ENCODE data around the gene MOV10L1. TPM values are rescaled to one million over a fixed set of nuclear protein-coding genes. Genes with fewer than 3 reads are reported as not detected.
A peak's percentile ranks its signal among the peaks of the same experiment; 100 is the strongest.

The MOV10L1 gene
- total and polyA plus RNA-seq, 2 experiments from 2014 or later: 0.73 to 1.8 TPM

DNA sequence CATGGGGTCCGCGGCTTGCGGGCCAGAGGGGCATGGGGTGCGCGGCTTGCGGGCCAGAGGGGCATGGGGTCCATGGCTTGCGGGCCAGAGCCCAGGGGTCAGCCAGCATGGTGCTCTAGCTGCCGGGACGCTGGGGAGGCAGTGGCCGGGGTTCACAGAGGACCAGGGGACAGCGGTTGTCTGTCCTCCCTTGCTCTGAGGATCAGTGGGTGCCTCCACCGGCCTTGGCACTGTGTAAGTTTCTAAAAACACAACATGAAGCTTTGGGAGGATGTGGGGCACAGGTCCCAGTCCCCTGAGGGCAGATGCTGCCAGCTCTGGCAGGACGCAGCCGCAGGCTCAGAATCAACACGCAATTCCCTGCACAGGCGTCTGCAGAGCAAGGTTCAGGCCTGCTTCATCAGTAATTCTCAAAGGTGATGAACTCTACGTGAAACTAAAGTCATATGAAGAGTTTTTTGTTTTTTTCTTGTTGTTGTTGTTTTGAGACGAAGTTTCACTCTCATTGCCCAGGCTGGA is 7.5 kb upstream of the MOV10L1 start:
- no peaks in the 10 kb centered on the region for H3K9me3 Mint-ChIP-seq
- Histone ChIP-seq H3K79me2 (replicated peaks; ENCODE audit: insufficient read depth) (no peaks in the 10 kb centered on the region), H3K4me2 (no peak overlapping the region), H2AFZ (peak overlapping the region; percentile 43; the same call in 1 of the 2 replicates), H3K27ac (ENCODE audit: low read depth) (no peak overlapping the region), H4K20me1 (replicated peaks; ENCODE audit: insufficient read depth) (no peaks in the 10 kb centered on the region), H3K27me3 (ENCODE audit: insufficient read depth) (no peaks in the 10 kb centered on the region), H3K9me2 (ENCODE audit: insufficient read depth) (no peaks in the 10 kb centered on the region), H3F3A (replicated peaks; ENCODE audit: low read depth) (no peaks in the 10 kb centered on the region), H3K4me3 (no peak overlapping the region), H3K36me3 (ENCODE audit: insufficient read depth) (no peaks in the 10 kb centered on the region), H3K4me1 (ENCODE audit: insufficient read depth) (no peaks in the 10 kb centered on the region; the same call in 1 of the 2 replicates)
- no peak overlapping the region for H3K27ac Mint-ChIP-seq
- H3K27me3 Mint-ChIP-seq (ENCODE audit: insufficient read depth, low read depth, poor library complexity): peaks cover 18% of the 10 kb centered on the region
- H3K4me1 Mint-ChIP-seq: peaks cover 10% of the 10 kb centered on the region
- DNase-seq (ENCODE audit: low spot score): no peak
- H3K36me3 Mint-ChIP-seq (ENCODE audit: low read depth): no peaks in the 10 kb centered on the region
- no peak for ATAC-seq
- no peak overlapping the region for H3K4me3 Mint-ChIP-seq
- TF ChIP-seq ZNF462 (CRISPR knock-in tag; IDR thresholded peaks at IDR 0.05) (no peak), EZH2phosphoT487 (IDR thresholded peaks at IDR 0.05; ENCODE audit: unreplicated experiment) (no peak), EZH2 (IDR thresholded peaks at IDR 0.05; ENCODE audit: low read depth, unreplicated experiment) (no peak), REST (IDR thresholded peaks at IDR 0.05; ENCODE audit: unreplicated experiment) (no peak), NANOG (IDR thresholded peaks at IDR 0.05; ENCODE audit: borderline replicate concordance) (no peak), ZNF114 (CRISPR knock-in tag; IDR thresholded peaks at IDR 0.05) (no peak), POLR2AphosphoS5 (IDR thresholded peaks at IDR 0.05; ENCODE audit: low read depth) (no peak), ZNF331 (CRISPR knock-in tag; IDR thresholded peaks at IDR 0.05; ENCODE audit: low read depth) (no peak), CREB1 (CRISPR knock-in tag; IDR thresholded peaks at IDR 0.05; ENCODE audit: low read depth) (no peak), STAT1 (IDR thresholded peaks at IDR 0.05; ENCODE audit: unreplicated experiment) (no peak), JUNB (IDR thresholded peaks at IDR 0.05; ENCODE audit: unreplicated experiment) (no peak), ETS1 (IDR thresholded peaks at IDR 0.05) (no peak)
- TF ChIP-seq, protein P1, sequence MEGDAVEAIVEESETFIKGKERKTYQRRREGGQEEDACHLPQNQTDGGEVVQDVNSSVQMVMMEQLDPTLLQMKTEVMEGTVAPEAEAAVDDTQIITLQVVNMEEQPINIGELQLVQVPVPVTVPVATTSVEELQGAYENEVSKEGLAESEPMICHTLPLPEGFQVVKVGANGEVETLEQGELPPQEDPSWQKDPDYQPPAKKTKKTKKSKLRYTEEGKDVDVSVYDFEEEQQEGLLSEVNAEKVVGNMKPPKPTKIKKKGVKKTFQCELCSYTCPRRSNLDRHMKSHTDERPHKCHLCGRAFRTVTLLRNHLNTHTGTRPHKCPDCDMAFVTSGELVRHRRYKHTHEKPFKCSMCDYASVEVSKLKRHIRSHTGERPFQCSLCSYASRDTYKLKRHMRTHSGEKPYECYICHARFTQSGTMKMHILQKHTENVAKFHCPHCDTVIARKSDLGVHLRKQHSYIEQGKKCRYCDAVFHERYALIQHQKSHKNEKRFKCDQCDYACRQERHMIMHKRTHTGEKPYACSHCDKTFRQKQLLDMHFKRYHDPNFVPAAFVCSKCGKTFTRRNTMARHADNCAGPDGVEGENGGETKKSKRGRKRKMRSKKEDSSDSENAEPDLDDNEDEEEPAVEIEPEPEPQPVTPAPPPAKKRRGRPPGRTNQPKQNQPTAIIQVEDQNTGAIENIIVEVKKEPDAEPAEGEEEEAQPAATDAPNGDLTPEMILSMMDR (conservative IDR thresholded peaks at IDR 0.05; ENCODE audit: low read depth in 2 of 2): no peak

All from GM23338 (cell line).